Cerebellar nuclear complex (tissue), 1 donor: ENCODE data around the gene OLFML2A.
A peak's percentile ranks its signal among the peaks of the same experiment; 100 is the strongest.

Experiments
- DNase-seq, 2 experiments: peaks; one replicate each; lab custom pipeline; 2025; lab: John Stamatoyannopoulos, UW

Gene OLFML2A

DNA sequence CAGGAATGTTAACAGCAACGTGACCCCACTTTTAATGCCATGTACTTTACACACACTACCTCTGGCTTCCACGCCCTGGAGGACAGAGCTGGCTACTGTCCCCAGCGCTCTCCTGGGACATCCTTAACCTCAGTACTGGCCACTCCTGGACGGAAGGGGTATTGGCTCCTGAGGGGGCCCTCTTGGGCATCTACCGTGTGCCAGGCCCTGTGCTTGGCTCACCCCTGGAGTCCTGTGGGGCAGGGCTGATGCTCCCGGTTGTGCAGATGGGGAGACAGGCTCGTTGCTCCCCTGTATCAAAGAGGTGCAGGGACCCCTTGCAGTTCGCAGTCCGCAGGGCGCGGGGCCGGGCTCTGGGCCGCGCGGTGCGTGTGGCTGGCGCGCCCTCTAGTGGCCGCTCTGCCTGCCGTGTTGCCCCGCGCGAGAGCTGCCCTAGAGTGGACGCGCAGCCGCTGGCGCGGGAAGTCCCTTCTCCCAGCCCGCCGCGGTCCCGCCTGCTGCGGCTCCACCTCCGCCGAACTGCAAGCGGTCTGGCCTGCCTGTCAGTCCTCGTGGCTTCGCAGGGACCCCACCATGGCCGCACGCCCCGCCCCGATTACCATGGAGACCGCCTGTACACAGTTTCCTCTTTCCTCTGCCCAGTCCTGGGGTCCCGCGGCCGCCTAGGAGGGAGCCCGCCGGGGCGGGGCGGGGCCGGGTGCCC, 76.0 kb downstream of the OLFML2A start, which contains the start of gene WDR38:
Gene WDR38, plus strand, starts transcription at position 632 of the 703 bp plus-strand sequence. CDS start 72 bp downstream, outside the sequence.
- DNase-seq = no peak

DNA sequence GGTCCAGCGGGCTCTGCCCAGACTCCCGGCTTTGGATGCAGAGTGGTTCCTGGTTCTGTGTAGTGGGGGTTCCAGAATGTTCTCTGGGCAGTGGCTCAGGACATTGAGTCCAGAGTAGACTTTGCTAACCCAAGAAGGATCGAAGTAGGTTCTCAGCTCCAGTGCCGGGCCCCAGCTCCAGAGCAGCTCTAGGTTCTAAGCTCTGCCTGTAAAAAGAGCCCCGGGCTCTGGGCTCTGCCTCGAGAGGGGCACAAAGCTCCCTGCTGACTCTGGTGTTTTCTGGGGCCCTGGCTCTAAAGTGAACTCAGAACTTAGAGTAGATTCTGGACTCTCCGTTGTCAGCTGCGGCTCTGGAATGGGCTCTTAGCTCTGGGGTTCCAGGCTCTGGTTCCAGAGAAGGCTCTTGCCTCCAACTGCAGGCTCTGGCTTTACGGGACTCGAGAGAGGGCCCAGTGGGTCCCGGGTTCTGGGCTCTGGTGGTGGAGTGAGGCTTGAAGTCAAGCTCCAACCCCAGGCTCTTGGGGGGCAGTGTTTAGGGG, 76.7 kb downstream of the OLFML2A start:
- no peak for DNase-seq

DNA sequence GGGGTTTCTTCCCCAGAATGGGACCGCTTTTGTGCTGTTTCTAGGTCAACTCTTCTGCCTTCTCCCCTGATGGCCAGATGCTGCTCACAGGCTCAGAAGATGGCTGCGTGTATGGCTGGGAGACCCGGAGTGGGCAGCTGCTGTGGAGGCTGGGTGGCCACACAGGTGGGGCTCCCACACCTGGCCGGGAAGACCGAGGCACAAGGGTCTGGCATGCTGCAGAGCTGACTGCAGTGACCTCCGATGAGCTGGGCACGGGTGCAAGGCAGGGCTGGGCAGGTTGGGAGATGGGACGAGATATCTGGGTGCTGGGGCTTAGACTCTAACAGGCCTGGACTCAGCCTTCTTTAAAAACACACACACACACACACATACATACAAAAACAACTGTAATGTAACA, 77.2 kb downstream of the OLFML2A start:
- DNase-seq = no peak

DNA sequence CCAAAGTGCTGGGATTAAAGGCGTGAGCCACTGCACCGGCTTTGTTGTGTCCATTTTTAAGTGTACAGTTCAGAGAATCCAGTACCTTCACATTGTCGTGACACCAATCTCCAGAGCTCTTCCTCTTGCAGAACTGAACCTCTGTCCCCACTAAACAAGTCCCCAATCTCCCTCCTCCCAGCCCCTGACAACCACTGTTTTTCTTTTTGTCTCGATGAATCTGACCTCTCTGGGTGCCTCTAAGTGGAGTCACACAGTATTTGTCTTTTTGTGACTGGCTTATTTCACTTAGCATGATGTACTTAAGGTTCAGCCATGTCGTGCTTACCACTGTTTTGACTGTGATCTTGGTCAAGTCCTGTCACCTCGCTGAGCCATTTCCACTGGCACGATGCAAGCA, 77.9 kb downstream of the OLFML2A start:
- no peak for DNase-seq

DNA sequence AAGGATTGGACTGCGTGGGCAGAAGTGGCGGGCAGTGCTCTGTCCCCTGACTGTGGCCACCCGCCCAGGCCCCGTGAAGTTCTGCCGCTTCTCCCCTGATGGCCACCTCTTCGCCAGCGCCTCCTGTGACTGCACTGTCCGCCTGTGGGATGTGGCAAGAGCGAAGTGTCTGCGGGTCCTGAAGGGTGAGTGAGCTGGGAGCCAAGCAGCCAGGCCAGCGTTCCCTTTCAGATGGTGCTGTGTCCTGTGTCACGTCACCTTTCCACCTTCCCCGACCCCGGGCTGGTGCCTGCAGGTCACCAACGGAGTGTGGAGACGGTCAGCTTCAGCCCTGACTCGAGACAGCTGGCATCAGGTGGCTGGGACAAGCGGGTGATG, 78.6 kb downstream of the OLFML2A start:
- no peak for DNase-seq

DNA sequence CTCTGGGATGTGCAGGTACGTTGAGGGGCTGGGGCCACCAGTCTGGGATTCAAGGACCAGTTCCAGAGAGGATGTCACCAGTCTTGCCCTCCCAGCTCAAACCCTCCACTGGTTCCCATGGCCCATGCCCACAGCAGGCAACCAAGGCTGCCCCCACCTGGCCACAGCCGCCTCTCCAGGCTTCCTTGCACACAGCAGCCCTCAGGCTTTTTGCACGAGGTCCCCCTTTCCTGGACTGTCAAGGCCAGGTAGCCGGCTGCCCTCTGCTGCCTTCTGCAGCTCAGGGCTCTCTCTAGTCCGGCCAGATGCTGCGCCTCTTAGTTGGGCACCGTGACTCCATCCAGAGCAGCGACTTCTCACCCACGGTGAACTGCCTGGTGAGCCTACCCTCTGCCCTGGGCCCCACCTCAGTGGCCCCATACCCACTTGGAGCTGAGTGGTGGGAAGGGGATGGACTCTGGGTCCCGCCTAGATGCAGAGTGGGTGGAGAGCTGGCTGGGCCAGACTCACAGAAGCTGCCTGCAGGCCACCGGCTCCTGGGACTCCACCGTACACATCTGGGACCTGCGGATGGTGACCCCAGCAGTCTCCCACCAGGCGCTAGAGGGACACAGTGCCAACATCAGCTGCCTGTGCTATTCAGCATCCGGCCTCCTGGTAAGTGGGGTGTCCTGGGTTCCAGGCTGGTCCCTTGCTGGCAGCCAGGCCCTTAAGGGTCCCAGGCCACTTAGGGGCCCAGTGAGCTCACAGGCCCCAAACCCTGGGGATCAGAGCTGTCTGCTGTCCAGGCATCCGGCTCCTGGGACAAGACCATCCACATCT, 79.2 kb downstream of the OLFML2A start:
- no peak for DNase-seq

DNA sequence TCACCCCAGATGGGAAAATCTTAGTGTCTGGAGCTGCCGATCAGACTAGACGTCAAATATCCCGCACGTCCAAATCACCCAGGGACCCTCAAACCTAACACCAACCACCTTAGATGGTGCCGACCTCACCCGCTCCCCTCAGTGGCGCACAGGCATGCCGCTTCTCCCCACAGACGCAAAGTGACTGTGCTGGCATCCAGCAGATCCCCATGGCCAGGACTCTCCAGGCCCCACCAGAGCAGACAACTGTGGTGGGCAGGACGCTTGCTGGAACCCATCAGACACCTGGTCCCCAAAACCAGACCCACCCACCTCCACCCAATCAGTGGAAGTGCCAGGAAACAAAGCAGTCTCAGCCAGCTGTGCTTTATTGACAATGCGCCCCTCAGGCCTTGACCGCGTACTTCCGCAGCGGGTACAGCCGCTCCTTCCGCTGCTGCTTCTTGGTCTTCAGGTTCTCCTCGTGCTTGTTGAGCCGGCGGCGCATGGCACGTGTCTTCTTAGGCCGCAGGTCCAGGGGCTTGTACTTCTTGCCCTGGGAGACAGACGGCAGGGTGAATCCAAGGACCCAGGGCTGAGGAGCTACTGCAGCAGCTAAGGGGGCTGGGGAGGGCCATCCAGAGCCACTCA, 80.7 kb downstream of the OLFML2A start:
- DNase-seq = no peak

DNA sequence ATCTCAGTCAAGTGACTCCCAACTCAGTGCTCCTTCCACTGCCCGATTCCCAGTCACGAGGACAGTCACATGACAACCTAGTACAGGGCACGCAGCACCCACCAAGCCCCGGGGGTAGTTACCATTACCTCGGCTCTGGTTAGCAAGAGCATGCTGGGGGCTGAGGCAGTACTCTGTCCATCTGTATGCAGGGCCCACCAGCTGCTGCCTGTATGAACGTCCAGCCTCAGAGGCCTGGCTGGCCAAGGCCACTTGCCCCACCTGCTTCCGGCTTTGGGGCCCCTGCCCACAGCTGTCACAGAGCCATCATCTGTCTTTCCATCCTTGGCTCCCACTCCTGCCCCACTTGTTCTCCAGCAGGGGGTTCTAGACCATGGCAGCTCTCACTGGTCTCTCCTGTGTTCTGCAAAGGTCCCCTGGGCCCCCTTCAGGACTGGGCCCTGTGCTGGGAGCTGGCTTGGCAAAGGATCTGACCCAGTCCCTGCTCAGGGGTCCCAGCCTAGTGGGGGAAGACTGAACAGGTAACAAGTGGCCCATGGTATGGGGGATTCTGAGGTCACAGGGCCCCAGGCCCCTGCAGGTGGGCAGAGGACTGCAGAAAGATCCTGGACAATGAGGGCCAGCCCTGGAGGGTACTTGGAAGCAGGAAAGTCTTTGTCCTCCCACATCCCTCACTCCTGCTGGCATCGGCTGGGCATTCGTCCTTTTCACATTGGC, 81.6 kb downstream of the OLFML2A start:
- DNase-seq = no peak

DNA sequence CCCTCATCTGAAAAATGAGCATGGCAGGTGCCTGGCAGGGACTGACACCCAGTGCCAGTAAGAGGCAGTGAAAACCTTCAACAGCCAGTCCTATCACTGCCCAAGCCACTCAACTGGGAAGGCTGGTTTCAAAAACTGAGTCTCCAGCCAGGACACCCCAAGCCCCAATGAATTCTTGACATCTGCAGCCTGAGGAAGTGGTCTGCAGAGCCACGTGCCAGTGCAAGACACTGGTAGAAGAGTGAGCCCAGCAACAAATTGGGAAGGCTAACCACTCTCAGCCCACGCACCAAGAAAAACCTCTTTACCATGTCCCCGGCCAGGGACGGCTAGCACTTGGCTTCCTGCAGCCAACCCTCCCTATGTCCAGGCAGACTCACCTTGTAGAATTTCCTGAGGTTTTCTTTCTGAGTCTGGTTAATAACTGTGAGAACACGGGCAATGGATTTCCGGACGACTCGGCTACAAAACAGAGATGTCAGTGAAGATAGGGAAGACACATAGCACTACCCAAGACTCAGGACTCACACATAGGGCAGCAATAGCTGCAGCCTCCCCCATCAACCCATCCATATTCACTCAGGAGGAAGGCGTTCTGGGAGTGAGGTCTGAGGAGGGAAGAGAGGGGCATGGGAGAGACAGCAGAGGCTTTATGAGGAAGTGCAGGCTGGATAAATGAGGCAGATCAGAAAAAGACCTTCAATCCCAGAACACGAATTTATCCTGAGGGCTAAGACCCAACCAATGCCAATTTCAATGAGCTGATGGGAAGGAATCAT, 83.1 kb downstream of the OLFML2A start:
- DNase-seq = no peak

DNA sequence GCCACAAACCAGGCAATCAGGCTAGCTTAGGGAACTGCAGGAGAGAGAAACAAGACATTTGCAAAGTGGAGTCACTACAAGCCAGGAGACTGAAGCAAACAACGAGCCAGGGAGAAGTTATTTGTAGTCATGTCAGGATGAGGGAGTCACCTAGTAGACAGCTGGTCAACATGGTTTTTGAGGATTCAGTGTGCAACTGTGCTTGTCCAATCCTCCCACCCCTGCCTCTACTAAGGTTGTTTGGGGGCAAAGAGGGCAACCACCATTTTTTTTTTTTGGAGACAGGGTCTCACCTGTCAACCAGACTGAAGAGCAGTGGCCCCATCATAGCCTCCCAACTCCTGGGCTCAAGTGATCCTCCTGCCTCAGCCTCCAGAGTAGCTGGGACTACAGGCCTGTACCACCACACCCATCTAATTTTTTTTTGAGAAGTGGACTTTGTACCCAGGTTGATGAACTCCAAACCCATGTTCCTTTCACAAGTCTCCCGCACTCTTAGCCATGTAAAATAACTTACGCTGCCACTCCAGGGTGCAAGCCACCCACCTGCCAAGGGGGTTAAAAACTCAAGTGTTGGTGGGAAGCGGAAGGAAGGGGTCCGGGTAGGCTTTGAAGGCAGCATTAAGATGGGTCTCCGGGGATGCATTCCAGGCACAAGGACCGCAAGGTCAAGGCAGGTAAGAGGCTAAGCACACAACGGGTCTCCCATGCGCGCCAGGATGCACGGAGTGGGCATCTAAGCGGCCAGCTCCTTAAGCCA, 83.8 kb downstream of the OLFML2A start:
- DNase-seq = no peak

DNA sequence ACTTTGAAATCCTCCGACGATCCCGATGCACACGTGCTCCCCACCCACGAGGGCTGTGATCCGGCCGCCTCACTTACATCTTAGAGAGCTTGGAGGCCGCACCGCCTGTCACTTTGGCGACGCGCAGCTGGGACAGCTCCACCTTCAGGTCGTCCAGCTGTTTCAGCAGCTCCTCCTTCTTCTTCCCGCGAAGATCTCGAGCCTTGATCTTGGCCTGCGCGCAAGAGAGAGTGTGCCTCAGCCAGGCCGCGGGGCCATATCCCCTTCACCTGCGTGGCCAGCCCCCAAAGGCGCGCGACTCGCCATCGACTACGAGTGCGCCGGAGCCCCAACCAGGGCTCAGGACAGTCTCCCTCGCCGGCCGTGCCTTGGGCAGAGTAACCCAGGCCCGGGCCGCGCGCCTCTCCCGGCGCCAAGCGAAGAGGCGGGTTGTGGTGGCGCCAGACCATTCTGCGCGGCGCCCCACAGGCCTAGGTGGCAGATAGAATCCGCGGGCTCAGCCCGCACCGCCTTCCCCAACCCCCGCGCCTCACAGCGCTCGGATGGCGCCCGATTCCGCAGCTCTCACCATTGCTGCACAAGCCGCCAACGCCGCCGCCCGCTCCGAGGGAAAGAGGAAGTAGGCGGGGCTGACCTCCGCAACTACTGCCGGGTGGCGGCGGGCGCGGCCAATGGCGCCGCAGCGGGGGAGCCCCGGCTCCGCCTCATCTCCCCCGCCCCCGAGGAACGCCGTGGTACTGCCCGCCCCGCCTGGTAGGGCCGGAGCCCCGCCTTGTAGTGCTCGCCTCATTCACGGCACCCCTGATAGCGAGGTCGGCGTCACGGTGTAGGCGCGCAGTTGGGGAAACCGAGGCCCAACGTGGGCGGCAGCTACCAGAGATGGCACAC, 84.7 kb downstream of the OLFML2A start, which contains the start of the genes ARPC5L and RPL35:
Gene ARPC5L, plus strand, starts transcription at position 789 of the 888 bp plus-strand sequence. CDS start 7,161 bp downstream, outside the sequence.
Gene RPL35, minus strand, starts transcription at position 616 of the 888 bp plus-strand sequence. Its CDS starts 45 bp downstream, at position 571.
- DNase-seq = peak; percentile 49 to 81

DNA sequence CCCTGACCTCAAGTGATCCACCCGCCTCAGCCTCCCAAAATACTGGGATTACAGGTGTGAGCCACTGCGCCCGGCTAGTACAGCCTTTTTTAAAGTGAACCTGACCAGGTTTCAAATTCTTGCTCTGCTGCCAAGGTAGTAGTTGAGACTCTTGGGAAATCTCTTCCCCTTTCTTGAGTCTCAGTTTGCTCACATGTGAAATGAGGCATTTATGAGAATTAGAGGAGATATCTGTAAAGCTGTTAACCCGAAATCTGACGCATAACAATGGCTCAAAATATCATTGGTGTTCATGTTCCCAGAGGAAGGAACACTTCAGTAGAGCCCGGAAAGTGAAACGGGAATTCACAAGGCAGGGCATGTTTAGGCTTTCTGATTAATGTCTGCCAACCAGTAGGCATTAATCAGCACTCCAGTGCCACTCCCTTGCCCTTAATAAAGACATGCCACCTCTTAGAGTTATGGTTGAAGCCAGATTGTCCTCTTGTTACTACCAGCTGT, 86.5 kb downstream of the OLFML2A start:
- no peak for DNase-seq
